Measurements from ENCODE around the gene XPO5.

XPO5 gene

GRCh38 chr6:43575772-43576551 lies at the start of gene XPO5, which contains the start of gene POLH:
Gene XPO5, minus strand, starts transcription at chr6:43576038. Its CDS starts 174 bp downstream, at chr6:43575864.
Gene POLH, plus strand, starts transcription at chr6:43576185. Its CDS starts 6,135 bp downstream, at chr6:43582320.
- ChIA-PET CTCF (interaction anchor here (0.8 to 1.5 kb wide), 4 partner anchors 9 to 503 kb away, joined by 3 to 4 read pairs (median 3); no protein-coding TSS in a partner anchor), POLR2A (interaction anchor here (0.5 to 1.1 kb wide), 5 partner anchors 10 to 503 kb away, joined by 3 to 5 read pairs (median 4); no protein-coding TSS in a partner anchor)
- no peak for DNase-seq (ENCODE audit: low read depth, low spot score)
- peak within 1 kb of the TSS; percentile 98 for H3K4me3 ChIP-seq (ENCODE audit: low read depth, low read length)
- peak; percentile 10 for TF ChIP-seq CTCF (IDR thresholded peaks at IDR 0.05; ENCODE audit: insufficient read depth, low read length, missing control alignments)

GRCh38 chr6:43625393-43625992 lies 49.7 kb upstream of the XPO5 start:
- H3K4me3 ChIP-seq (ENCODE audit: low read depth, low read length), result no peak overlapping the region
- no peak for TF ChIP-seq CTCF (IDR thresholded peaks at IDR 0.05; ENCODE audit: insufficient read depth, low read length, missing control alignments)
- no peak for DNase-seq (ENCODE audit: low read depth, low spot score)
- CTCF ChIA-PET, result interaction anchor here (2.1 to 3.5 kb wide), 2 partner anchors 12 to 17 kb away, joined by 6 to 21 read pairs; no protein-coding TSS in a partner anchor
- POLR2A ChIA-PET, result no interaction called here

- no peak overlapping the region for H3K4me3 ChIP-seq (ENCODE audit: low read depth, low read length)
- DNase-seq (ENCODE audit: low read depth, low spot score), result no peak
- CTCF ChIA-PET, result interaction anchor here (2.1 to 3.5 kb wide), 2 partner anchors 11 to 17 kb away, joined by 6 to 21 read pairs; no protein-coding TSS in a partner anchor
- POLR2A ChIA-PET, result interaction anchor here (0.6 kb wide), 1 partner anchor 8 kb away, joined by 5 read pairs; no protein-coding TSS in a partner anchor
- TF ChIP-seq CTCF (IDR thresholded peaks at IDR 0.05; ENCODE audit: insufficient read depth, low read length, missing control alignments), result no peak
Observed at GRCh38 chr6:43624786-43625288, 49.0 kb upstream of the XPO5 start.

- TF ChIP-seq CTCF (IDR thresholded peaks at IDR 0.05; ENCODE audit: insufficient read depth, low read length, missing control alignments), result no peak
- ChIA-PET POLR2A (interaction anchor here (0.6 kb wide), 1 partner anchor 8 kb away, joined by 5 read pairs; no protein-coding TSS in a partner anchor), CTCF (interaction anchor here (0.6 to 3.5 kb wide), 2 partner anchors 16 to 706 kb away, joined by 3 to 21 read pairs; no protein-coding TSS in a partner anchor)
- no peak for DNase-seq (ENCODE audit: low read depth, low spot score)
- H3K4me3 ChIP-seq (ENCODE audit: low read depth, low read length), result no peak overlapping the region
Observed at GRCh38 chr6:43623880-43624785, 48.3 kb upstream of the XPO5 start.

GRCh38 chr6:43622541-43622940 lies 46.7 kb upstream of the XPO5 start:
- no peak for DNase-seq (ENCODE audit: low read depth, low spot score)
- H3K4me3 ChIP-seq (ENCODE audit: low read depth, low read length), result no peak overlapping the region
- CTCF ChIA-PET, result interaction anchor here (2.0 kb wide), 1 partner anchor 456 kb away, joined by 7 read pairs; no protein-coding TSS in a partner anchor
- no peak for TF ChIP-seq CTCF (IDR thresholded peaks at IDR 0.05; ENCODE audit: insufficient read depth, low read length, missing control alignments)
- POLR2A ChIA-PET, result interaction anchor here (0.9 kb wide), 1 partner anchor 9 kb away, joined by 3 read pairs; no protein-coding TSS in a partner anchor
